K562 (cell line): ENCODE measurements around the gene OIT3. TPM values are rescaled to one million over a fixed set of nuclear protein-coding genes. Genes with fewer than 3 reads are reported as not detected.

Experiments
- ARID4B ChIP-seq: sonication (generic); formaldehyde crosslinking; IDR thresholded peaks from 2 replicates; pipeline ENCODE4 v1.8.0; 2022; ENCODE audit warnings: mild to moderate bottlenecking, missing genetic modification reagents
- ATF7 ChIP-seq: fragments of 450-650 bp; IDR thresholded peaks from 2 replicates; pipeline ENCODE4 v1.7.1; 2014; ENCODE audit warnings: mild to moderate bottlenecking, moderate library complexity
- BRCA1 ChIP-seq, 2 experiments: fragments of 450-650 bp in 1 of 2; sonication (generic) in 1 of 2; formaldehyde crosslinking in 1 of 2; IDR thresholded peaks; 2 replicates each; pipeline versions ENCODE4 v1.5.0 to v1.6.1; 2017 to 2020; ENCODE audit warnings: mild to moderate bottlenecking in 1 of 2, missing genetic modification reagents in 1 of 2
- ELK1 ChIP-seq: sonication (generic); formaldehyde crosslinking; IDR thresholded peaks from 2 replicates; pipeline ENCODE4 v1.8.1; 2022; ENCODE audit warnings: missing genetic modification reagents
- GTF2F1 ChIP-seq: IDR thresholded peaks from 2 replicates; pipeline ENCODE4 v1.6.1; 2011; ENCODE audit warnings: low read depth, low read length, improper control_type of control experiment
- HLTF ChIP-seq: fragments of 450-650 bp; IDR thresholded peaks from 2 replicates; pipeline ENCODE4 v1.6.1; 2016
- HOXB6 ChIP-seq: fragments of 250-450 bp; sonication (Bioruptor Pico); IDR thresholded peaks from 2 replicates; pipeline ENCODE4 v1.5.1; 2022; ENCODE audit warnings: mild to moderate bottlenecking, borderline replicate concordance
- MCM2 ChIP-seq: fragments of 450-650 bp; IDR thresholded peaks from 2 replicates; pipeline ENCODE4 v1.6.1; 2017; ENCODE audit warnings: low read depth, mild to moderate bottlenecking
- MCM5 ChIP-seq: fragments of 450-650 bp; IDR thresholded peaks from 2 replicates; pipeline ENCODE4 v1.6.1; 2016; ENCODE audit warnings: low read depth
- PHF21A ChIP-seq: fragments of 450-650 bp; IDR thresholded peaks from 2 replicates; pipeline ENCODE4 v1.6.1; 2017; ENCODE audit warnings: low read depth, borderline replicate concordance
- RAD21 ChIP-seq, 2 experiments: fragments of 250-450 bp in 1 of 2; fragments of 450-650 bp in 1 of 2; sonication (Bioruptor Pico) in 1 of 2; formaldehyde crosslinking in 1 of 2; IDR thresholded peaks in 1 of 2; conservative IDR thresholded peaks in 1 of 2; 2 replicates each; pipeline versions ENCODE4 v1.4.0 to v1.8.0; 2020 to 2022; ENCODE audit warnings: mild to moderate bottlenecking in 2 of 2, moderate library complexity in 1 of 2
- RNF219 ChIP-seq: fragments of 250-450 bp; sonication (Bioruptor Pico); IDR thresholded peaks from 2 replicates; pipeline ENCODE4 v1.5.0; 2022; ENCODE audit warnings: mild to moderate bottlenecking
- SOX6 ChIP-seq: fragments of 450-650 bp; IDR thresholded peaks from 2 replicates; pipeline ENCODE4 v1.6.1; 2014; ENCODE audit warnings: mild to moderate bottlenecking
- TOE1 ChIP-seq, 2 experiments: fragments of 450-650 bp in 1 of 2; sonication (generic) in 1 of 2; formaldehyde crosslinking in 1 of 2; IDR thresholded peaks; 2 replicates each; pipeline versions ENCODE4 v1.7.1 to v1.8.0; 2016 to 2022; ENCODE audit warnings: borderline replicate concordance in 2 of 2, mild to moderate bottlenecking in 2 of 2, antibody characterized with exemption in 1 of 2, inconsistent platforms in 1 of 2, low read depth in 1 of 2, missing genetic modification reagents in 1 of 2, moderate library complexity in 1 of 2
- ZBTB33 ChIP-seq: sonication (generic); formaldehyde crosslinking; IDR thresholded peaks from 2 replicates; pipeline ENCODE4 v1.8.1; 2023; ENCODE audit warnings: mild to moderate bottlenecking, missing genetic modification reagents
- ZNF232 ChIP-seq: sonication (generic); formaldehyde crosslinking; IDR thresholded peaks from 2 replicates; pipeline ENCODE4 v1.8.0; 2022; ENCODE audit warnings: mild to moderate bottlenecking, missing genetic modification reagents
- ZNF263 ChIP-seq: sonication (generic); formaldehyde crosslinking; IDR thresholded peaks from 2 replicates; pipeline ENCODE4 v1.8.0; 2022; ENCODE audit warnings: mild to moderate bottlenecking, missing genetic modification reagents, borderline replicate concordance
- ZNF717 ChIP-seq: fragments of 250-450 bp; sonication (Bioruptor Pico); IDR thresholded peaks from 2 replicates; pipeline ENCODE4 v1.5.0; 2021
- polyA plus RNA-seq, 8 experiments: library from polyadenylated mRNA; depleted of rRNA in 4 of 8; stranded (reverse) in 5 of 8; unstranded in 3 of 8; fragments of >200 nt; fragmentation: Nextera tagmentation in 2 of 8; fragmentation: Illumina TruSeq in 1 of 8; extraction: Ambion mirVana in 2 of 8; extraction: Trizol in 1 of 8; gene quantifications; 2 replicates each; pipeline versions ENCODE4 v1.2.1 to v1.2.3, GENCODE V29; 2011 to 2014; ENCODE audit warnings: inconsistent platforms in 1 of 8, missing spikeins in 1 of 8
- total RNA-seq, 7 experiments: library from RNA; depleted of rRNA in 6 of 7; stranded (reverse); fragments of >200 nt in 6 of 7; fragmentation: Illumina TruSeq in 2 of 7; extraction: Trizol in 2 of 7; gene quantifications; 2 replicates each; pipeline versions ENCODE4 v1.2.1 to v1.2.3, GENCODE V29; 2011 to 2021; ENCODE audit warnings: low replicate concordance in 1 of 7

Gene OIT3
- total and polyA plus RNA-seq, 9 of the 15 experiments (the other 6 are each of a cell fraction or from before 2014, with no cell fraction given), result not detected

GRCh38 chr10:72981882-72982529 lies 88.5 kb downstream of the OIT3 start (continued):
- TF ChIP-seq PHF21A (no peak), ELK1 (CRISPR knock-in tag) (no peak), ZNF717 (CRISPR knock-in tag) (no peak), ARID4B (CRISPR knock-in tag) (no peak), BRCA1 (IDR thresholded peaks at IDR 0.05) (no peak), BRCA1 (CRISPR knock-in tag; IDR thresholded peaks at IDR 0.05) (no peak), ATF7 (peak; percentile 46), MCM5 (no peak), SOX6 (peak; percentile 31; the same call in 1 of the 2 replicates), HOXB6 (CRISPR knock-in tag) (no peak), RAD21 (CRISPR knock-in tag; conservative IDR thresholded peaks at IDR 0.05 in 1 of 2, IDR thresholded peaks at IDR 0.05 in 1 of 2) (no peak), RNF219 (CRISPR knock-in tag) (no peak), TOE1 (IDR thresholded peaks at IDR 0.05; ENCODE audit: borderline replicate concordance) (no peak), TOE1 (CRISPR knock-in tag; IDR thresholded peaks at IDR 0.05; ENCODE audit: borderline replicate concordance, low read depth) (no peak), MCM2 (no peak), HLTF (0 out of 2 replicates have a peak, but pooled peaks have one; percentile 36), ZNF263 (CRISPR knock-in tag) (no peak), ZNF232 (CRISPR knock-in tag) (no peak), ZBTB33 (no peak), GTF2F1 (no peak)
